Stimulated activated CD4-positive, alpha-beta T cell treated with anti-CD3 and anti-CD28 coated beads, Interleukin-4, amount 100 ng/mL, for 1 hour (primary cell): Measurements from ENCODE around the gene TARP.
"Not testable (repeated sequence)": the region's sequence is repeated elsewhere in the genome, so short reads cannot be mapped to it uniquely, and the experiment has no call there.

Experiments used
- DNase-seq: peaks from one replicate; pipeline ENCODE4 v3.0.0-alpha.2; 2020

Gene TARP

DNA sequence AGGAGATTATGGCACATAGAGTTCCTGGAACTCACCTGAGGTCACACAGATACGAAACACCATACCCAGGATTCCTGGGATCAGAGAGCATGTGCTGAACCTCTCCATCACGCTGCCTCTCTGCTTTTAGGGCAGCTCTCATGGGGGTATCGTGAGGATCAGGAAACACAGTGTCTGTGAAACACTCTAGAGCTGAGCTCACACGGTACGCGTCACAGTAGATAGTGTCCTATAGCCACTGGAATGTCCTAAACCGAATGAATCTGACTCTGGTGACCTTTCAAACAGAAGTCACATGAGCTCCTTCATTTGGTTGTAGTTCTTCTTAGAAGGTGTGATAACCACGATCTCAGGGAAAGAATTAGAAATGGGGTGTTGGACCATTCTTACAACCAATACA, 14.3 kb downstream of the TARP start:
- DNase-seq: not testable (repeated sequence)

DNA sequence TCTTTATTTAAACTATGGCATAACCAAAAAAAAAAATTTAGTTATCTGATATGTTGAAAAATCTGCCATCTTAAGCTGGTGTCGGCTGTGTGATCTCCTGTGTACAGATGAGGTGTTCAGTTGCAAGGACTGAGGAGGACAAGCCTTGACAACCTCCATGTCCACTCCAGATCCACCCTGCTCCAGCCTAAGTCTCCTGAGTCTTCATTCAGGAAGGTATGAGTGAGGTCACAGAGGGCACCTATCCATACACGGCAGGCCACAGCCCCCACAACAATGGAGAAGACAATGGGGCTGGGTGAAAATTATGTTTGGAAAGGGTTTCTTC, 16.1 kb downstream of the TARP start:
- DNase-seq: no peak

DNA sequence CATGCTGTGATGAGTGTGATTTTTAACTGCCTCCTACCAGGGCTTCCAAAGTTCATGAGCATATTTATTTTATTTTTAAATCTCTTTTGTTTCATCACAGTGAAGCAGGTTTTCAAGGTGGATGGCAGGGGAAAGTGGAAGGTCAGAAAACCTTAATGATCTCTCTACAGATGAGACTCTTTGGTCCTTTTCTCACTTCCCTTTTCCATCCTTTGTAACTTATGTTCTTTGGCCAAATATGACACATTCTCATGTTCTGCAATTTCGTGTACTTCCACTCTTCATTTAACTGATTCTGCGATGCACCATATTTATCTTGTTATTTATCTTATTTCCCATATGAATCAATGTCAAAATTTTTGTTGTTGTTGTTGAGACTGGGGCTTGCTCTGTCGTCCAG, 23.6 kb downstream of the TARP start:
- not testable (repeated sequence) for DNase-seq

DNA sequence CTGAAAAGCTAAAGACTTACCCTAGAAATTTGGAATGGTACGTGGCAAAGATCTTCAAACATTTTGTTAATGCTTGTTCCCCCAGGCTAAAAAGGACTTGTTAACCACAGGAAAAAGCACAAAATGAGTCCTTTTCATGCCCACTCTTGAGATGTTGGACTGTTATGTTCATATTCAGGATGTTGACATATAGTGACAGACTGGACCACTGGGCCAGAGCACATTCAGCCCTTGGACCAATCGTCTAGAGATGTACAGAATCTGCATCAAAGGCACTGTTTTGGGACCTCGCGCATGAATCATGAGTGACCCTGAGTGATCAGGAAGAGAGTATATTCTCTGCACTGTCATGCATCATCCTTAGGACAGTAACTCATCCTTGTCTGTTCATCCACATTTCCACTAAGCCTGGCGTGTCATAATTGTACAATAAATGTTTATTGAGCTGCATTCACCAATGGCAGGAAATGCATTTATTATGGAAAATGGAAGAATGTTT, 25.3 kb downstream of the TARP start:
- DNase-seq: no peak

DNA sequence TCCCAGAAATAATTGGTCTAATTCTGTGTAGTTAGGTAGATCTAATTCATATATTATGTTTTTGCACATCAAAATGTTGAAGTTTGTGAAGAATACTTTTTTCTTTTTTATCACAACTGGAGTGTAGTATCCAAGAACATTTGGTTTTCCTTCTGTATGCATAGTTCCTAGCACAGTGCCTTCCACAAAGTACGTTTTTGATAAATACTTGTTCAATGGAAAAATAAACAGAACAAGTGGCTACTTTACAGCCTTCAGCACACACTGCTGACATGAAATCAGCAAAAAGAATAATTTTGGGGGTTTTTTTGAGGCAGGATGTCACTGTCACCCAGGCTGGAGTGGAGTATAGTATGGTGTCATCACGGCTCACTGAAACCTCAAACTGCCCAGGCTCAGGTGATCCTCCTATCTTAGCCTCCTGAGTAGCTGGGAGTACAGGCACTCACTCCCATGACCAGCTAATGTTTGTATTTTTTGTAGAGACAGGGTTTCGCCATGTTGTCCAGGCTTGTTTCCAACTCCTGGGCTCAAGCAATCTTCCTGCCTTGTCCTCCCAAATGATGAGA, 27.9 kb downstream of the TARP start:
- DNase-seq: no peak

DNA sequence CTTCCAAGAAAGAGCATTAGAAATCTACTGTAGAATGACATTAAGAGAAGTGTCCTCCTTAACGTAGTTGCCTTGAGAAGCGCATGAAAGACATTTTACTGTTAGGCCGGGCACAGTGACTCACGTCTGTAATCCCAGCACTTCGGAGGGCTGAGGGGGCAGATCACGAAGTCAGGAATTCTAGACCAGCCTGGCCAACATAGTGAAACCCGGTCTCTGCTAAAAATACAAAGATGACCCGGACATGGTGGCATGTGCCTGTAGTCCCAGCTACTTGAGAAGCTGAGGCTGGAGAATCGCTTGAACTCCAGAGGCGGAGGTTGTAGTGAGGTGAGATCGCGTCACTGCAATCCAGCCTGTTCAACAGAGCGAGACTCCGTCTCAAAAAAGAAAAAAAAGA, 28.9 kb downstream of the TARP start:
- DNase-seq: no peak

DNA sequence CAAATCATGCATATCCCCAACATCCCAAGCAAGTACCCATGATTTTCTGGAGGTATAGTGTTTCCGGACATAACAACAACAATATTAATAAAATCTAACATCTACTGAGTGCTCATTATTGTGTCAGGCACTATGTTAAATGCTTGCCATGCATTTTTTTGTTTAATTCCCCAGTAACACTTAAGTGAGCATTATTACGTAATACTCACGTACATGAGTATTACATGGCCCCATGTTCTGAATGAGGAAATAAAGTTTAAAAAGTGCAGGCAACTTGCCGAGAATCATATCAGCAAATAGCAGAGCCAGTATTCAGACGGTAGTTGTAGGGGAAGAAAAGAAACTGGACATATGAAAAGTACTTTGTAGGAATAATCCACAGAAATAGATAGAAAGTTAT, 30.1 kb downstream of the TARP start:
- DNase-seq: not testable (repeated sequence)

DNA sequence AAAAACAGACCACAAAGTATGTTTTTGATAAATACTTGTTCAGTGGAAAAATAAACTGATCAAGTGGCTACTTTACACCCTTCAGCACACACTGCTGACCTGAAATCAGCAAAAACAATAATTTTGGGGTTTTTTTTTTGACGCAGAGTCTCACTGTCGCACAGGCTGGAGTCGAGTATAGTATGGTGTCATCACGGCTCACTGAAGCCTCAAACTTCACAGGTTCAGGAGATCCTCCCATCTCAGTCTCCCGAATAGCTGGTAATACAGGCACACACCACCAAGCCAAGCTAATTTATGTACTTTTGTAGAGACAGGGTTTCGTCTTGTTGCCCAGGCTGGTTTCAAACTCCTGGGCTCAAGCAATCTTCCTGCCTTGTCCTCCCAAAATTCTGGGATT, 30.6 kb downstream of the TARP start:
- DNase-seq: no peak

DNA sequence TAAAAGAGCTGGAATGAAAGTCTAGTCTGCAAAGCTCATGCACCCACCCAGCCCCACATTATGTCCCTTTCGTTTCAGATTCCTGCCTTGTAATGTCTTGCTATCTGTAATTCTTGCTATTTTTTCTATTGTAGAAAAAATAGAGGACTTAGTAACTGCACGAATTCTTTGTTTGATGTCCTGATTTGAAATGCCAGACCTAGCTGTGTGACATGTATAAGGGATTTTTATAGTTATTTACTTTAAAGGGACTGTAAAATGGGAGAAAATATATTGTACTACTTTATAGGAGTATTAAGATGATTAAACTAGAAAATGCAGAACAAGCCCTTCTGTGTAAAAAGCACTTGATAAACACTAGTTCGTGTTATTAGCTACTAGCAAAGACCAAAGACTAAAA, 32.4 kb downstream of the TARP start:
- no peak for DNase-seq

DNA sequence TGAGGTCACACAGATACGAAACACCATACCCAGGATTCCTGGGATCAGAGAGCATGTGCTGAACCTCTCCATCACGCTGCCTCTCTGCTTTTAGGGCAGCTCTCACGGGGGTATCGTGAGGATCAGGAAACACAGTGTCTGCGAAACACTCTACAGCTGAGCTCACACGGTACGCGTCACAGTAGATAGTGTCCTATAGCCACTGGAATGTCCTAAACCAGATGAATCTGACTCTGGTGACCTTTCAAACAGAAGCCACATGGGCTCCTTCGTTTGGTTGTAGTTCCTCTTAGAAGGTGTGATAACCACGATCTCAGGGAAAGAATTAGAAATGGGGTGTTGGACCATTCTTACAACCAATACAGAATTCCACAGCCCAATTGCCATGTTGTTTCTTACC, 34.3 kb downstream of the TARP start:
- not testable (repeated sequence) for DNase-seq

DNA sequence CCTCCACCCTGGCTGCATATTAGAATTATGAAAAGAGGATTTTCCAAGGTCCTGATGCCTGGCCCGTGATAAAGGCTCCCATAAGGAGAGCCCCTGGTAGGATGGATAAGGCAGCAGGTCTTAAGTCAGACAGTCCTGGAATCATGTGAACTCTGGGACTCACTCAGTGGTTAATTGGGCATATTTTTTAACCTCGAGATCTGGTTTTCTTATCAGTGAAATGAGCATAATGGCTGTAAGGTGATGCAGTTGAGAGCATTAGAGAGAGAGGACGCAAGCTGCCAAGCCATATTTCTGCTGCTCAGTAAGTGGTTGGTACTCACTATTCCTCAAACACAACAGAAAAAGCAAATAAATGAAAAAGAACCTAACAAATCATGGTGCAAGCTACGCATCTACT, 37.8 kb downstream of the TARP start:
- DNase-seq: no peak

DNA sequence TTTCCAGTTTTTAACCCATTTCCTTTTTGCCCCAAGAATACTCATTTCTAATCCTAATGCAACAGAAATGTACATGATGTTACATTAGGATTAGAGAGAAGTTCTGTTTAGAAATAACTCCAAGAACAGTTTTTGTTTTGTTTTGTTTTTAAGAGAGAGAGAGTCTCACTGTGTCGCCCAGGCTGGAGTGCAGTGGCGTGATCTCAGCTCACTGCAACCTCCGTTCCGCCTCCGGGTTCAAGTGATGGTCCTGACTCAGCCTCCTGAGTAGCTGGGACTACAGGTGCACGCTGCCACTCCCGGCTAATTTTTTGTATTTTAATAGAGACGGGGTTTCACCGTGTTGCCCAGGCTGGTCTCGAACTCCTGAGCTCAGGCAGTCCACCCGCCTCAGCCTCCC, 38.7 kb downstream of the TARP start:
- not testable (repeated sequence) for DNase-seq

DNA sequence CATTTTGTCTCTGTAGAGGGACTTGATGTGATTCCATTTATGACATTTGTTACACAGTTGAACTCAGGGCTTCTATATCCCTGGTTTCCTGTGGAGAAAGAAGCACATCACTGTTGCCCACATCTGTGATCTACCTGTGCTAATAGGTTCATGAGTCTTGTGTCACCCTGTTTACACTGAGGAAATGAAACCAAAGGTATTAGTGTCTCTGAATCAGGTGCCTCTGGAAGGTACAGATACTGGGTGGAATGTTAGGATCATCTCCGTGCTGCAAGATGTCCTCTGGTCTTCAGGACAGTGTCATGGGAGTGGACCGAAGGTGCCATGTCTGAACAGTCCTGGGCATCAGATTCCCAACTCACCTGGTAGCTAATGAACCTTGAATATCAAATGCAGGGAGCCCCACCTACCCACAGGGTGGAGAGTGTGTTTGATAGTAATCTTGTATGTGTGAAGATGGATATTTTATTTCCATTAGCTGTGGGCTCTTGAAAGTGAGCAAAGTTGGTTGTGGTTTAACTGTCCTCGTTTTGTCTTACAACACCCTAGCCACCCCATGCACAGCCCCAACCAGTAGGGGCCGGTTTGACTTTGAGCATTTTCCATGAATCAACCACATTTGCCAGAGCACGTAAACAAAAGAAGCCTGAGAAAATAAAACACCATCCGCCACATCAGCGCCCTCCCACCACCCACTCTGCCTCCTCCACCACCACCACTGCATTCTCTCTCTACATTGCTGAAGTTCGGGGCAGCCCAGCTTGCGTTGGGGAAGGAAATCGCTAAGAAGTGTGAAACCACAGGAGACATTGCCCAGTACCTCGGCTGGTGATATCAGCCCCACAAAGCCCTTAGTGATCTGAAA, 40.7 kb downstream of the TARP start:
- DNase-seq: peak; percentile 47

DNA sequence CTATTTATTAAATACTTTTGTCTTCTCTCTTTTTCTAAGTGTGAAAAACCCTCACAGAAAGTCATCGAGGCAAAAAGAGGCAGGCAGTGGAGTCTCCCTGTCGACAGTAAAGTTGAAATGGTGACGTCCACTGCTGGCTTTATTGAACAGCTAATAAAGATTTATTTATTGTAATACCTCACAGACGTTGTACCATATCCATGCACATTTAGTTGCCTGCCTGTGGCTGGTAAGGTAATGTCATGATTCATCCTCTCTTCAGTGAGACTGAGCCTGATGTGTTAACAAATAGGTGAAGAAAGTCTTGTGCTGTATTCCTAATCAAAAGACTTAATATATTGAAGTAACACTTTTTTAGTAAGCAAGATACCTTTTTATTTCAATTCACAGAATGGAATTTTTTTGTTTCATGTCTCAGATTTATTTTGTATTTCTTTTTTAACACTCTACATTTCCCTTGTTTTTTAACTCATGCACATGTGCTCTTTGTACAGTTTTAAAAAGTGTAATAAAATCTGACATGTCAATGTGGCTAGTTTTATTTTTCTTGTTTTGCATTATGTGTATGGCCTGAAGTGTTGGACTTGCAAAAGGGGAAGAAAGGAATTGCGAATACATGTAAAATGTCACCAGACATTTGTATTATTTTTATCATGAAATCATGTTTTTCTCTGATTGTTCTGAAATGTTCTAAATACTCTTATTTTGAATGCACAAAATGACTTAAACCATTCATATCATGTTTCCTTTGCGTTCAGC, 43.4 kb downstream of the TARP start:
- DNase-seq: no peak

DNA sequence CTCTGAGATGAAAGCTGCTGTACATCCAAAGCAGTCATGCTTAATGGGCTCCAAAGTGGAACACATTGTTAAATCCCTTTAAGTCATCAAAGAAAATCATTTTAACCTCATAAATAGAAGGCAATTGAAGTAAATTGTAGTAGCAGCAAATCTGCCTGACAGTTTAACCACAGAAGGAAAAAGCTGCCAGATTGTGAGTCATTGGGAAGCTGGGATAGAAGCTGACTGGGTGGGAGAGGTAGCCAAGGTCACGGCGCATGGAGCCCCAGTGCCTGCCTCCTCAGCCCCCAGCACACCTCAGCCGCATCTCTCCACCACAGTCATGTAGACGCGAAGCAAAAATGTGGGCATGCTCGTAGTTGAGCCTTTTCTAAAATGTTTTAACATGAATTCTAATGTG, 44.0 kb downstream of the TARP start:
- no peak for DNase-seq

DNA sequence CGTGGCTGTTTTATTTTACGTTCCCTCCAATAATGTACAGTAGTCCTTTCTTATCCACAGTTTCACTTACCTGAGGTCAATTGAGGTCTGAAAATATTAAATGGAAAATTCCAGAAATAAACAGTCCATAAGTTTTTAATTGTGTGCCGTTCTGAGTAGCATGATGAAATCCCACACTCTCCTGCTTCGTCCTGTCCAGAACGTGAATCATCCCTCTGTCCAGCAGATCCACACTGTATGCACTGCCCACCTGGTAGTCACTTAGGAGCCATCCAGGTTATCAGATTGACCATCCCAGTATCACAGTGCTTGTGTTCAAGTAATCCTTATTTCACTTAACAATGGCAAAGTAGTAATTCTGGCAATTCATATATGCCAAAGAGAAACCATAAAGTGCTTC, 49.0 kb downstream of the TARP start:
- no peak for DNase-seq

DNA sequence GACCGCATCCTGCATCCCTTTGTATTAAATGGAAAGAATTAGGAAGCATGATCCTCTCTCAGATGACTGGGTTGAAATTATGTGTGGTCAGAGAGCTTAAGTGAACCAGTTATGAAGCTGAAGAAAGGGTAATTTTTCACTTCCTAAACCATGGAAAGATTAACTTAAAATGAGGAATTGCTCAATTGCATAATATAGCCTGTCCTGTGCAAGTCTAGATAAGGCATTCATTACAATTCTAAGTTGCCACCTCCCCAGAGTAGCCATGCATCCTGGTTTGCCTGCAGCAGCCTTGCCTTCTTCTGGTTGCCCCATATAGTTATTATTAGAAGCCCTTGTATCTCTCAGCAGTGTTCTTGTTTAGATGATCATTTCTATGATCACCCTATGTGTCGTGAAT, 50.1 kb downstream of the TARP start:
- no peak for DNase-seq

DNA sequence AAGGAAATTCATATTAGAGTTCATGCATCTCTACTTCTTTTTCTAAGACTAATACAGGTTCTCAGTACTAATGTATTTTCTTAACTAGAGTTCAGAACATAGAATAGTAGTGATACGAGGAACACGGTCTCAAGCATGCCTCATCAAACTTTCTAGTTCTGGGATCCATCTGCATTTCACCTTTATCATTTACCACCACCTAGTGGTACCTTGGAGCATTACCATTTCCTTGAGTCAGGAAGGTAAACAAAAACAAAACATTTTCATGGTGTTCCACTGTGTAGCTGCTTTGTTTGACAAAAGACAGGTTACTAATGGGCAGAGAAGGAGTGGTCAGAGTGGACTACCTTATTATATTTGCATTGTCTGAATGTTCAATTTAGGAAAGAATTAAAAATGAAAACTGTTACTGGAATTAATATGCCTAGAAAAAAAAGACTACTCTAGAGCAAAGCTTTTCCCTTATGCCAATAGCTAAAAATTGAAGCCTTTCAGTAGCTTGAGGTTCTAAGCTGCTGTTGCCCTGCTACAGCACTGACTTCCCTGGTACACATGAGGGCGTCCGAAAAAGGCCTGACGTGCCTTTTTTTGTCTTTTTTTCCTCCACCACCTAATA, 50.8 kb downstream of the TARP start:
- DNase-seq: no peak

DNA sequence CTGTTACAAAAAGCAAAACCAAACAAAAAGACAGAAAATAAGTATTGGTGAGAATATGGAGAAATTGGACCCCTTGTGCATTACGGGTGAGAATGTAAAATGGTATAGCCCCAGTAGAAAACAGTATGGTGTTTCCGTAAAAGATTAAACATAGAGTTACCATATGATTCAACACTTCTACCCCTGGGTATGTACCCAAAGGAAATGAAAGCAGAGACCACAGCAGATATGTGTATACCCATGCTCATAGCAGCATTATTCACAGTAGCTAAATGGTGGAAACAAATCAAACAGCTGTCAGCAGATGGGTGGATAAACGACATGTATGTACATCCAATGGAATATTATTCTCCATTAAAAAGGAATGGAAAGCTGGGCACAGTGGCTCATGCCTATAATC, 53.0 kb downstream of the TARP start:
- DNase-seq: no peak

DNA sequence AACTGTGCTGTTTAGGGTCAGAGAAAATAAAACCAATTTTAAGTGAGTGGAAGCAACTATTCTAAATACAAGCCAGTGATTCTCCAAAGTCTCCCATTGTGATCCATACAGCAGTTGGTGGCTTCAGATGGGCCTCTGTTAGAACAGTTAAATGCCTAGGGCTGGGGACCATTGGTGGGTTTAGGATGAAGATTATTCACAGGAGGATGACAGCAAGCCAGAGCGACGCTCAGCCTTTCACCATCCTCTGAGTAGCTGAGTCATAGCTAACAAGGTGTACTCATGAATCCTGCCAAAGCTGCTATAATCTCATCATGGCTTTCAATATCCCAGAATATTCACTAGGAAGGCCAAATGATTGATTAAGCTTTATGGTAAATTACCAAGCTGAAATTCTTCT, 55.8 kb downstream of the TARP start:
- DNase-seq: no peak

DNA sequence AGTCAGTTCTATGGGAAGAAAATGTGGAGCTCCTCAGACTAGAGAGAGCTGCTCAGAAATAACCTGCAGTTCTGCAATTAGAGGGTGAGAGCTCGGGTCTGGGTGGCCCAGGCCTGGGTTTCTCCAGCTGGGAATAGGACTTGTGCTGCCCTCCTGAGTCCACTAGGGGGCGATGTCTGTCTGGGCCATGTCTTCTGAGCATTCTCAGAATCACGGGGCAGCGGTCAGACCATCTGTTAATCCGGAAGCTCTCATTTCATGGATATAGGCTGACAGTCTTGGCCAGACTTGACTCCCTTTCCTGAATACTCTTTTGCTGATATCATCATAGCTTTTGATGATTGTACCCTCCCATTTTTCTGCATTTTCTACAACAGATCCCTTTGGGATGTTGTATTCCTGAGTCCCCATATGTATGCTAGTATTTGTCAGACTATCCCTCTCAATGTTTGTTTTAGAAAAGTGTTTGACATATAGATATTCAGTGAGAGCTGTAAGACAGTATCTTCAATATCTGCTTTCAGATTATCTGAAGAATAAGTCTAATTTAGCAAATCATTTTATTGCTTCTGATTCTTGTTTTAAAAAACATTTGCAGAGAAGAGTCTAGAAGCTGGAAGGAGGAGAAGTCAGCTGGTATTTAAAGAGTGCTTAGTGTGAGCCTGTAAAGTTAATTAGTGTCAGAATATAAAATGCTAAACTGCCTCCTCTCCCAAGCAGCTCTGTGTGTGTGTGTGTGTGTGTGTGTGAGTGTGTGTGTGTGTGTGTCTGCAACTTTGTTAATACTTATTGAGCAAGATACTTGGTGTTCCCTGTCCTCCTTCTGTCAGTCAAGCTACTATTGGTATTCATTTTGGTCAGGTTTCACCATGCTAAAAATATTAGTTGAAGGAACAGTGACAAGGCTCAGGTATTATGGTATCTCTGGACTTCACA, 57.4 kb downstream of the TARP start:
- DNase-seq: peak; percentile 61

DNA sequence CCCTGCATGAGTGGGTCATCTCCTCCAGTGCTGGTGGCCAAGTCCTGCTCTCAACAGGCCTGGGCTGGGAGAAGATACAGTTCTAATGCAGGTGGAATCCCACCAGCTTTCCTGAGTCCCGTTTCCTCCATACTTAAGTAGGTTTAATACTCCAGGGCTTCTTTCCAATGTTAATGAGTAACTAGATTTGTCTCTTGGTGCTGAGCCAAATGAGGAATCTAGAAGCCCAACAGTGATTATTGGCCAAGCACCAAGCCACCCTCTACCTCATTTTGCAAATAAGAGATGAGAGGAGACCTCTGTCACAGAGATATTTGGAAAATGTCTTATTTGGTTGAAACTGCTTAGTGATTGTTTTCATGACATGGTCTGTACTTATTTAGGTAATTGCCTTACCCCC, 58.3 kb downstream of the TARP start:
- DNase-seq: no peak
